GM04503 (cell line): ENCODE data around the gene ERI2.
"Not testable (repeated sequence)": the region's sequence is repeated elsewhere in the genome, so short reads cannot be mapped to it uniquely, and the experiment has no call there.

Experiments used
- DNase-seq: peaks from one replicate; pipeline ENCODE4 v3.0.0-alpha.2; 2012; ENCODE audit warnings: low read depth

ERI2 gene

DNA sequence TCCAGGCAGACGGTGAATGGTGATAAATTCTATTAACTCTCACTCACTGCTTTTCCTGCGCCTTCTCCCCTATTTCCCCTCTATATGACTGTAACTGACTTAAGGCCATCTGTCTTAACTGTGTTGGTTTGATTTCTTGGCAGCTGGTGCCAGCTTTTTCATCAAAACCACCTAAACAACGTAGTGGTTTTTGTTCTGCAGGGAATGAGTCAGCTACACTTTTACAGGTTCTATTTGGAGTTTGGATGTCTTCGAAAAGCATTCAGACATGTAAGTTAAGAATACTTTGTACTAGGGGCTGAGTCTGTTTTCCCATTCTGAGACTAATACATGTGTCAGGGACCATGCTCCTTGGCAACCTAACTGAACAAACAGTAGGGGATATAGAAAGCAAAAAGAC, 8.5 kb upstream of the ERI2 start:
- no peak for DNase-seq

DNA sequence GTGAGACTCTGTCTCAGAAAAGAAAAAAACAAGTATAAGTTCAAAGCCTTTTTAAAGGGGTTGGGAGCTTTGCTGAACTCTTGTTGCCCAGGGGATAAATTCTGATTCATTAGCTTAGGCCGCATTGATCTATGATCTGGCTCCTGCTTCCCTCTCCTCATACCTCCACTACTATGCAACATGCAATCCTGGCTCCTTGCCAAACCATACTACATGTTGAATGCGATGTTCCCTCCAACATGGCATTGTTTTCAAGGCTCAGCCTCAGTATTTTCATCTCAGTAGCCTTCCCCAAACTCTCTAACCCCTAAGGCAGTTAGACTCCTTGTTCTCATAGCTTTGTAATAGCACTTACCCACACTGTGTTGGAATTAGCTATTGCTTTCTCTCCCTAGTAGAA, 6.2 kb upstream of the ERI2 start:
- no peak for DNase-seq

DNA sequence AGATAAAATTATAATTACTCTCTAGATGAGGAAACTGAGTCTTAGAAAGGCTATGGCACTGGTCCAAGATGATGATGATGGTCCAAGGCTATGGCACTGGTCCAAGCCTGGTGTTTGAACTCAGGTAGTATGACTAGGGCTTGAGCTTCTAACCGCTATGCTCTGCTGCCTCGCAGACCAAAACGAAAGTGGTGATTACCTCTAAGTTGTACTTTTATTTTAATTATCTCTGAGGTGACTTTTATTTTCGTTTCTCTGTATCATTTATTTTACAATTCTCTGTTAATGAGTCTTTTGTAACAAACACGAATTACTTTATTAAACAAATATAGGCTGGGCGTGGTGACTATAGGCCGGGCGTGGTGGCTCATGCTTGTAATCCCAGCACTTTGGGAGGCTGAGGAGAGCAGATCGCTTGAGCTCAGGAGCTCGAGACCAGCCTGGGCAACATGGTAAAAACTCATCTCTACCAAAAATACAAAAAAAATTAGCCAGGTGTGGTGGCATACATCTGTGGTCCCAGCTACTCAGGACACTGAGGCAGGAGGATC, 5.7 kb upstream of the ERI2 start:
- DNase-seq = no peak

DNA sequence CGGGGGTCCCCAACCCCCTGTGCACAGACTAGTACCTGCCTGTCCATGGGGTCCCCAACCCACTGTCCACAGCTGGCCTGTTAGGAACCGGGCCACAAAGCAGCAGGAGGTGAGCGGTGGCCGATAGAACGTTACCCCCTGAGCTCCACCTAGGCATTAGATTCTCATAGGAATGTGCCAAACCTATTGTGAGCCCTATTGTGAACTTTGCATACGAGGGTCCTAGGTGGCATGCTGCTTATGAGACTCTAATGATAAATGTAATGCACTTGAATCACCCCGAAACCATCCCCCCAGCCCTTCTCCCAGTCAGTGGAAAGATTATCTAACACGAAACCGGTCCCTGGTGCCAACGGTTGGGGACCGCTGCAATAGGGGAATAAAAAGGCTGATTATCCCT, 1.6 kb upstream of the ERI2 start:
- no peak for DNase-seq

DNA sequence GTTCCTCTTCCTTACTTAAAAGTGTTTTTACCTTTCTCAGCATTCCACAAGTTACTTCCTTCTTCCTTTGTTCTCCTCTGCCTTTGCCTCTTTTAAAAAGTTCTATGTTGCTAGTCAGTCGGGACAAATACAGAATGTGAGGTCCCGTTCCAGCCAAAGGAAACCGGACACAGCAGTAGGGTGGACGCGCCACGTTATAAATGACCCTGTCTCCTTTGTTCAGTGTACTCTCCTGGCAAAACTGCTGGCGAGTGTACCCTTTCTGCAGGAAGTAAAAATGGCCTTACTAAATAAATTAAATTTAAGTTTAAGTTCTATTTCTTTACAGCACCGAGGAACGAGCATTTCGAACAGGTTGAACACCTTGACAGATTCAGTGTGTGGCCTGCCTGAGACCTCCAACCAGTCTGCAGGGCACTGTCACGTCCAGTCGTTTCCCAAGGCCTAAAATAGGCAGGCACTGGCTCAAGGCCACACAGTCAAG, 546 bp downstream of the ERI2 start:
- DNase-seq = not testable (repeated sequence)

DNA sequence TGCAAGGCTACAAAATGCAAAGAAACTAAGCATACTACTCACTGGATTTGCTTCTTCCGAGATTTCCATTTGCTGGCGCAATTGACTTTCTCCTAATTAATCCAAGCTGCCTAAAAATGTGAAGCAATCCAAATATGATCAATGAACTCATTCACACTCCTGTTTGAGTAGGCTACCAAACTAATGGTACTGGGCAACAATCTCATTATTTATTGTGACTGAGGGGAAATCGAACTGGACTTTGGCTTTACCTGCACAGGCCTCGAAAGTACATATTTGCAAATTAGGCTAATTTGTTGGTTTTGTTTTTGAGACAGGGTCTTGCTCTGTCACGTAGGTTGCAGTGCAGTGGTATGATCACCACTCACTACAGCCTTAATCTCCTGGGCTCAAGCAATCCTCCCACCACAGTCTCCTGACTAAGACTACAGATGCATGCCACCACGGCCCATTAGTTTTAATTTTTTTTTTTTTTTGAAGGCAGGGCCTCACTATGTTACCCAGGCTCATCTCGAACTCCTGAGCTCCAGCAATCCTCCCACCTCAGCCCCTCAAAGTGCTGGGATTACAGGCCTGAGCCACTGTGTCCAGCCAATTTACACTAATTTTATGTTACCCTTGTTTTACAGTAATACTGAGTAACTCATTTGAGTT, 2.6 kb downstream of the ERI2 start:
- DNase-seq = no peak

DNA sequence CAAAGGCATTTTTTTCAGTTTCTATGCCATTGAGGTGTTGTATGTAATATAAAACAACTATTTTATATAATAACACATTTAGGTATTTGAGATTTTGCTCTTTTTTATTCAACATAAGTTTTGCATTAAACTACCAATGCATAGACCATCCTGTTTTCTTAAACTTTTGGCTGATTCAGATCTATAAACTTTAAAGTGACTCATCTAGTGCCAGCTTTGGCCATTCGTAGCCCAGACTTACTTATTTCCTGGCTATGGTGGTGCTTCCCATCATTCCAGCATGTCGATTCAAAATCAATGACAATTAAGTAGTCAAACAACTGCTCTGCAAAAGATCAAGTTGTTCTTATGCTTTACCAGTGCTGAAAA, 3.1 kb downstream of the ERI2 start:
- DNase-seq = no peak

DNA sequence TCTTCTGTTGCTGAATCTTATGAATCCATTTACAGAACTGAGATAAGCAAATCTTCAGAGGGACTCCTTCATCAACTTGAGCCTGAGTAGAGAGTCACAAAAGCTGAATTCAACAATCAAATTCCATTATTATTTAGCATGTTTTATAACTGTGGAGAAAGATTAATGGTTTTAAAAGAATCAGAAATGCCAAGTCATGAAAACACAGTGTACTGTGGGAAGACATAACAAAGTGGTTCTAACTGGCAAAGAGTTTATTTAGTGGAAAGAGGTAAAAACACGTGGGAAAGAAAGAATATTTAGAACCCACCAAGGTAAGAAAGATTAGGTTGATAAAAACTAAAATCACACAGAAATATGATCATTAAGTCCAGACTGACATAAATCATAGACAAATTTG, 5.0 kb downstream of the ERI2 start:
- no peak for DNase-seq

DNA sequence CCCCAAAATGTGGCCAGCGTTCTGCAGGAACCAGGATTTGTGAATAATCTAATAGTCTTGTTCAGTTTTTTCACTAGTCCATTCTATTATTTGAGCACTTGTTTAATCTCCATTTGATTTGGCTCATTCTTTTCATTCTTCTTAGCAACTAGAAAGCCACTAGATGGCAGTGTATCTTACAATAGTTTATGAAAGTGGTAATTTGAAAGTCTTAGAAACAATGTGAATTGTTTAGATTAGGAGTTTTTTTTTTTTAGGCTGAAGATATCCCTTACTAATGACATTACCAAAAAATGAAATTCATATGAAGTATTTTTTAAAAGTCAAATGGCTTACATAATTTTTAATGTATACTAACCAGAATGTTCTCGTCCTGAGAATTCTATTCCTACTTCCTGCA, 6.7 kb downstream of the ERI2 start:
- no peak for DNase-seq

DNA sequence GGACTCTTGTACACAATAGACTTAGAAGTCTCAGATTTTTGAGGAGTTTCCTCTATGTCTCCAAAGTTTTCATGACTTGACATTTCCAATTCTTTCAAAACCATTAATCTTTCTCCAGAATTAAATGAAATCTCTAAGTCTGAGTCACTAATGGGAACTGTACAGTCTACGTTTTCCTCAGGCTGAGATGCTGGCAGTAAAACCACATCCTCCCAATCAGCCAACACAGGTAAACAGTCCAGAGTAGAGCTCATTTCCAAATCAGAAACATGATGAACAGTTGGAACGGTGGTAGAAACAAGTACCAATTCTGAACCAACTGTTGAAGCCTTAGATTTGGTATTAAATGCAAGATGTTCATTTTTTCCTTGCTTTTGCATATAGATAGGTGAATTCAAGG, 7.9 kb downstream of the ERI2 start:
- no peak for DNase-seq

DNA sequence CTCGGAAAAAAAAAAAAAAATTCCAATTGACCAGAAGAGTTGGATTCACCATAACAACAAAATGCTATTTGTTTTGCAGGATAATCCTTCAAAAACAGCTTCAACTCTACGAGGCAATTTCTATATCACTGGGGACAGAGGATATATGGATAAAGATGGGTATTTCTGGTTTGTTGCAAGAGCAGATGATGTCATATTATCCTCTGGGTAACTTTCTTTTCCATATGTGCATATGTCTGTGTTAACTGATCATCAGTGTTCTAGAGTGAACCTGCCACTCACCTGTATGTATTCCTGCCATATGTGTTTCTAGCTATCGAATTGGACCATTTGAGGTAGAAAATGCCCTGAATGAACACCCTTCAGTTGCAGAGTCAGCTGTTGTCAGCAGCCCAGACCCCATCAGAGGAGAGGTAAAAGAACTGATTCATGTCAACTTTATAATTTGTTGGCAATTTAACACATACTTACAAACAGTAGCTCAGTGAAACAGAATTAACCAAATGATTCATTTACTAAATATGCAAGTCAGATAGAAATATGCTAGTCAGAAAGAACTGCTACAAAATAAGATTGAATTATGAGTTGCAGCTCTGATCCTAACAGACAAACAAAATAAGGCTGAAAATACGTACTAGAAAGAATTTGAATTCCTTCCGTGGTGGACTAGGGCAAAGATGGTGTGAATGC, 14.2 kb downstream of the ERI2 start:
- DNase-seq = no peak

DNA sequence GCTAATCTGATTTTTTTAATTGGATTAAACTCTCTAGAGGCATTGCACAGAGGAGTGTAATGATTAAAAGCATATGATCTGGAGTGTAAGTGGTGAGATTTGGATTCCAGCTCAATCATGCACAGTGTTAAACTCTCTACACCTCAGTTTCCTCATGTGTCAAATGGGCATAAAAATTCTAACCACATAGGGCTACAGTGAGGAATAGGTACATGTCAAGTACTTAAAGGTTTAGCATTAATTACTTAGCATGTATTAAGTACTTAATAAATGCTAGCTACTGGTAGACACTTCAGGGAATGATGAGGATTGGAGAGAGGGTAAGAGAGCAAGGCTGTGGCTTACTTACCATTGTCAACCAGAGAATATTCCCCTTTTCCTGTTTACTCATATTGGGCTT, 17.1 kb downstream of the ERI2 start:
- no peak for DNase-seq

DNA sequence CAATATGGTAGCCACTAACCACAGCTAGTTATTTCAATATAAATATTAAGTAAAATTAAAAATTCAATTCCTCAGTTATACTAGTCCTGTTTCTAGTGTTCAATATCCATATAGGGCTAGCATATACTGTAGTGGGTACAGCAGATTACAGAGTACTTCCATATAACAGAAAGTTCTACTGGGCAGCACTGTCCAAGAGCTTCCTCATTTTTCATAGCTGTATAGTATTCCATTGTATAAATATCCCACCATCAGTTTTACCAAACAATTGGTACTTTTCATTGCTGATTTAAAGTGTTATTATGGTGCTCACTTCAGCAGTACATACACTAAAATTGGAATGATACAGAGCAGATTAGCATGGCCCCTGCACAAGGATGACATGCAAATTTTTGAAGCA, 22.1 kb downstream of the ERI2 start:
- no peak for DNase-seq

DNA sequence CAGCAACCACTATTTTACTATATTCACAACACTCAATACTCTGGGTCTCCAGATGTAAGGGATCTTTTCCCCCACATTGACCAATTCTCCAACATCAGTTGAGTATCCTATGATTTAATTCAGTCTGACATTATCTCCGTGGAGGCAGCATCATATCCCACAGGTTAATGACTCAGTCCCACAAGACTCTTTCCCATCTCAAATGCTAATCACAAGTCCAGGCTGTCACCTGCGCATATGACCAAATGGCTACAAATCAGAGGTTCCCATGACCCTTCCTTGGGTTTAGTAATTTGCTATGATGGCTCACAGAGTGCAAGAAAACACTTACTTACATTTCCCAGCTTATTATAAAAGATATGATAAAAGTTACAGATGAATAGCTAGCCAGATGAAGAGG, 23.8 kb downstream of the ERI2 start:
- DNase-seq = no peak

DNA sequence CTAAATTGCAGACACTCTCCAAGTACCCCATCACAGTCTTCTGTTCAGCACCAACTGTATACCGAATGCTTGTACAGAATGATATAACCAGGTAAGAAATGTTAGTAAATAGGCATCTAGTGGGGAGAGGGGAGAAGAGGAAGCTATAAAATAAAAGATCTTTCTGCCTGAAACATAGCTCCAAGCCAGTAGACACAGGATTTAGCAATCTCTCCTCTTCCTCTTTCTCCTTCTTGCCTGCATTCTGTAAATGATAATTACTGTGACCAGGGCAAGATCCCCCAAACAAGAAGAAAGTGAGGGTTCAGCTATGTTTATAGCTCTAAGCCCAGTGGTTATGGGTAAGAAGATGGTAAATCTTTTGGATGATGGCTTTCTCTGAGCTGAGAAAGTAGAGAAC, 24.6 kb downstream of the ERI2 start:
- DNase-seq = no peak

DNA sequence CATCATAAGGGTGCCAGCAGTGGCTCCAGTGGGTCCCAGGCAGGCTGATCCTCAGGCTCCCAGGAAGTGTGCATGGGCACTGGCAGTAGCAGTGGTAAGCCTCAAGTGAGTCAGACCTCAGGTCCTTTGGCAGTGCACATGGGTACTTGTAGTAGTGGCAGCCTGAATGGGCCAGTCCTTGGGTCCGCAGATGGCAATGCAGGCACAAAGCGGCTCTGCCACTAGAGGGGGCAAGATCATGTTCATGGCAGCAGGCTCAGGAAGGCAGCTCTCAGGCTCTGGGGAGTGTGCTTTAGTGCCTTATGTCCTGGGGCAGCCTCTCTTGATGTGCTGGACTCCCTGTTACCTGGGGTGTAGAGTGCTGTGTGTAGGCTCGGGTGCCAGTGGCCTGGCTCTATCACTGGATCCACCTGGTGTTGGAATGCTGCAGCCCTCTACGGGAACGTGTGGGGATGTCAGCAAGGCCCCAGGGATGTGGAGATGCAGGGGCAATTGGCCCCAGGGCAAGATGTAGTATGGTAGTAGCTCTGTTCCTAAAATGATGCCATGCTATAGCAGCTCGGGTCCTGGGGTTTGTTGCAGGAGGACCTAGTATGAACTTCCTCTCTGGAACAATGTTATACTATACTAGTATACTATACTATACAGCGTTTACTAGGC, 31.4 kb downstream of the ERI2 start:
- peak; percentile 7 for DNase-seq

DNA sequence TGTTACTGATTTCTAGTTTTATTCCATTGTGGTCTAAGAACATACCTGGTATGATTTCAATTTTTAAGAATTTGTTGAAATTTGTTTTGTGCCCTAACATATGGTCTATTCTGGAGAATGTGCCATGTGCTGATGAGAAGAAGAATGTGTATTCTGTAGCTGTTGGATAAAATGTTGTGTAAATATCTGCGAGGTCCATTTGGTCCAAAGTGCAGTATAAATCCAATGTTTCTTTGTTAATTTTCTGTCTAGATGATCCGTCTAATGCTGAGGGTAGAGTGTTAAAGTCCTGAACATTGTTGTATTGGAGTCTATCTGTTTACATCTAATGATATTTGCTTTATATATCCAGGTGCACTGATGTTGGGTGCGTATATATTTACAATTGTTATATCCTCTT, 32.6 kb downstream of the ERI2 start:
- no peak for DNase-seq

DNA sequence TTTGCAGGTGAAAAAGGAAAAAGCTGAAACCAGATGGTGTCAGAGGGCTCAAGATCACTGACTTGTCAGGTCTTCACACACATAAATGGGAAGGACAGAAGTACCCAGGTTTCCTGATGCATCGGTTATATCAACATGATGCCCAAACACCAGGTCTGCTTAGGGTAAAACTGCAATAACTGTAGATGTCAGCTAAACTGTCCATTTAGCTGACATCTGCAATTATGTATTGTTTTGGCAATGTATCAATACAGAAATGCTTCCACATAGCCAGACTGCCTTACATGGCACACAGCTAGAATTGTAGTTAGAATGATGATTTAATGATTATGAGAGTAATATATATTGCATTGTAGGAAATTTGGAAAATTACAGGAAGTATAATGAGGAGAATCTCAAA, 37.5 kb downstream of the ERI2 start:
- no peak for DNase-seq

DNA sequence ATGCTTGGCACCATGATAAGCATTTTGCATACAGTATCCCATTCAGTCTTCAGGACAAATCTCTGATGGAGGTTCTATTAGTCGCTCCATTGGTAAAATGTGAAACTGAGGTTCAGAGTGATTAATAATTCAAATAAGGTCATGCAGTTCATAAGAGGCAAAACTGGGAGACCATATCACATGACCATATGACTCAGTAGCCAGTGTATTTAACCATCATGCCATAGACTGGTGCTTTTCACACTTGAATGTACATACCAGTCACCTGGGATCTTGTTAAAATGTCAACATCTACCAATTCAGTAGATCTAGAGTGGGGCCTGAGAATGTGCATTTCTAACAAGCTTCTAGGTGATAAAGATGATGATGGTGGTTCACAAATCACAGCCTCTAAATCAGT, 38.2 kb downstream of the ERI2 start:
- DNase-seq = no peak

DNA sequence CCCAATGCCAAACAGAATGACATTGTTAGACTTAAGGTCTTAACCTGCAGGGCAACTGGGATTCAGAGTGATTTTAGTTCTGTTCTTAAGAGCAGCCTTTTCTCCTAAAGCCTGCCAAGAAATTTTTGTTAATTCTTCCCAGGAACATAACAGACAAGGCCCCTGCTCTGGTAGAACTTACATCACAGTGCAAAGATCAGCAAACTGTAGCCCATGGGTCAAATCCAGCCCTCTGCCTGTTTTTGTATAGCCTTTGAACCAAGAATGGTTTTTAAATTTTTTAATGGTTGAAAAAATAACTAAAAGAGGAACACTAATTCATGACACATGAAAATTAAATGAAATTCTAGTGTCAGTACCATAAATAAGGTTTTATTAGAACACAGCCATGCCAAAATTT, 38.7 kb downstream of the ERI2 start:
- no peak for DNase-seq

DNA sequence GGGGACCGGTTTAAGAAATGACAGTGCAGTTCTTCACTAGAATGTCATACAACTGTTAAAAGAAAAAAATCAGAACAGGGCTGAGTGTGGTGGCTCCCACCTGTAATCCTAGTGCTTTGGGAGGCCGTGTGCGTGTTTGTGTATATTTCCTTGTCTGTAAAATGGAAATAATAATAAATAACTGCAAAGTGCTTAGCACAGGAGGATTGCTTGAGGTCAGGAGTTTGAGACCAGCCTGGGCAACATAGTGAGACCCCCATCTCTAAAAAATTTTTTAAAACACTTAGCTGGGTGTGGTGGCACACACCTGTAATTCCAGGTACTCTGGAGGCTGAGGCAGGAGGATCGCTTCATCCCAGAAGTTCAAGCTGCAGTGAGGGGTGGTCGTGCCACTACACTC, 40.0 kb downstream of the ERI2 start:
- DNase-seq = no peak

DNA sequence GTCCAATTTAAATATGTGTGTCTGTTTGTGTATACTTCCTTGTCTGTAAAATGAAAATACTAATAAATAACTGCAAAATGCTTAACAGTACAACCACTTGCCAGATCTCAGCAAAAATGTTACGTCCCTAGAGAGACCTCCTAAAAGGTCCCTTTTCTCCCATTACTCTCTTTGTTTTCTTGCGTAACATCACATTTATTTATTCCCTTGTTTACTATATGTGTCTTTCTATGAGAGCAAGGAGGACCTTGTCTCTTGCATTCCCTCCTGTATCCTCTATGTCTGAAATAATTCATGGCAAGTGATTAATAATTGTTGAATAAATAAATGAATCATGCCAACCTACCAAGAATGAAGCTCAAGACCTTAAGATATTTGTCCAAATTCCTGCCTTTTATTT, 40.5 kb downstream of the ERI2 start:
- no peak for DNase-seq

DNA sequence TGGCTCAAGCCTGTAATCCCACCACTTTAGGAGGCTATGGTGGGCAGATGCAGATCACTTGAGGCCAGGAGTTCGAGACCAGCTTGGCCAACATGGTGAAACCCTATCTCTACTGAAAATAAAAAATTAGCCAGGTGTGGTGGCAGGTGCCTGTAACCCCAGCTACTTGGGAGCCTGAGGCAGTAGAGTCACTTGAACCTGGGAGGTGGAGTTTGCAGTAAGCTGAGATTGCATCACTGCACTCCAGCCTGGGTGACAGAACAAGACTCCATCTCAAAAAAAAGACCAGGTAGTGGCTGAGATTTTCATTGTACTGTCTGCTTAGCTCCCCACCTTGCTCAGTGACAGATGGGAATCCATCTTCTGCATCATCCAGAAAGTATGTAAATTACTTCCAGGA, 41.8 kb downstream of the ERI2 start:
- DNase-seq = not testable (repeated sequence)
